Measurements from ENCODE around the gene BPIFA3.

Gene BPIFA3

GRCh38 chr20:33267701-33268100, 50.5 kb downstream of the BPIFA3 start:
- no peak for DNase-seq

- DNase-seq = no peak
These were observed 55.2 kb downstream of the BPIFA3 start for GRCh38 chr20:33272155-33272873.

- no peak for DNase-seq
These were observed 56.1 kb downstream of the BPIFA3 start for GRCh38 chr20:33273117-33273851.

GRCh38 chr20:33275215-33275614, 58.1 kb downstream of the BPIFA3 start:
- no peak for DNase-seq

GRCh38 chr20:33275871-33276270, 58.7 kb downstream of the BPIFA3 start:
- no peak for DNase-seq

GRCh38 chr20:33276303-33277113, 59.4 kb downstream of the BPIFA3 start:
- no peak for DNase-seq
